GM18502 (cell line): ENCODE measurements around the gene TUBA1C.
"Not testable (repeated sequence)": the region's sequence is repeated elsewhere in the genome, so short reads cannot be mapped to it uniquely, and the experiment has no call there.

Experiments used
- ATAC-seq: cut with Tn5 transposase; IDR thresholded peaks from one replicate; pipeline ENCODE4 v1.9.1; 2021; ENCODE audit warnings: mild to moderate bottlenecking; ENCODE audit not compliant: unreplicated experiment, poor library complexity

The TUBA1C gene

DNA sequence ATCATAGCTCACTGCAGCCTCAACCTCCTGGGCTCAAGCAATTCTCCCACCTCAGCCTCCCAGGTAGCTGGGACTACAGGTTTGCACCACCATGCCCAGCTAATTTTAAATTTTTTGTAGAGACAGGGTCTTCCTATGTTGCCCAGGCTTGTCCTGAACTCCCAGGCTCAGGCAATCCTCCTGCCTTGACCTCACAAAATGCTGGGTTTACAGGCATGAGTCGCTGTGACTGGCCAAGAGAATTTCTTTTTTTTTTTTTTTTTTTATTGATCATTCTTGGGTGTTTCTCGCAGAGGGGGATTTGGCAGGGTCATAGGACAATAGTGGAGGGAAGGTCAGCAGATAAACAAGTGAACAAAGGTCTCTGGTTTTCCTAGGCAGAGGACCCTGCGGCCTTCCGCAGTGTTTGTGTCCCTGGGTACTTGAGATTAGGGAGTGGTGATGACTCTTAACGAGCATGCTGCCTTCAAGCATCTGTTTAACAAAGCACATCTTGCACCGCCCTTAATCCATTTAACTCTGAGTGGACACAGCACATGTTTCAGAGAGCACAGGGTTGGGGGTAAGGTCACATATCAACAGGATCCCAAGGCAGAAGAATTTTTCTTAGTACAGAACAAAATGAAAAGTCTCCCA is 18.0 kb downstream of the TUBA1C start:
- not testable (repeated sequence) for ATAC-seq

DNA sequence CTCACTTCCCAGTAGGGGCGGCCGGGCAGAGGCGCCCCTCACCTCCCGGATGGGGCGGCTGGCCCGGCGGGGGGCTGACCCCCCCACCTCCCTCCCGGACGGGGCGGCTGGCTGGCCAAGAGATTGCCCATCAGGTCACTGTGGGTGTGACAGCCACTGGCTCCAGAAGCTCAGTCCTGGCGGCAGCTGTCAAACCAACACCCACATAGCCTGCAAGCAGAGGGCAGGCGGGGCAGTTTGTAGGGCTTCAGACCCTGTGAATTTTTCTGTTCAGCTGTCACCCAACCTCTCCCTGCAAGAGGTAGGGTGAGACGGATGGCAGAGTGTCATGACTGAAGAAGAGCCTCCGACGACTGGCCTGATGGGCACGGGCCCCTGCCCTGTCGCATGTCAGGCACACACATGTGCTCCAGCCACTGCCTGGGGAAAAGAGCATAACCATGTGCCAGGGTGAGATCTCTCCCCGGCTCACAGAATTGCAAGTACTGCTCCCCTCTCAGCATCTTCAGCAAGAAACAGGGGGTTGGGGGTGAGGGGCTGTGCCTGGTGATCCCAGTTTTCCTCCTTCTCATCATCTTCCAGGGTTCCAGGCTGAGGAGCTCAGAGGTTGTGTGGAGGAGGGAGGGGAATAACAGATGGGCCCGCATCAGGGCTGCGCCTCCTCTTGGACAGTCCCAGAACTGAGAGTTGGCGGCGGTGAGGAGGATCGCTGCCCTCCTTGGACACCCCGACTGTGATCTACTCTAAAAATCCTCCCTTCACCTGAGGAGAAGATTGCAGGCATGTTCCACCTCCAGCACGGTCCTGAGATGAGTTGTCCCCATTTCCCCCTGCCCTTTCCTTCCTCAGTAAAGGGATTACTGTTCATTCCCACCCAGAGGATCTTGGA is 18.9 kb downstream of the TUBA1C start:
- ATAC-seq = no peak

GRCh38 chr12:49284672-49285071 is 19.8 kb downstream of the TUBA1C start:
- ATAC-seq = no peak

DNA sequence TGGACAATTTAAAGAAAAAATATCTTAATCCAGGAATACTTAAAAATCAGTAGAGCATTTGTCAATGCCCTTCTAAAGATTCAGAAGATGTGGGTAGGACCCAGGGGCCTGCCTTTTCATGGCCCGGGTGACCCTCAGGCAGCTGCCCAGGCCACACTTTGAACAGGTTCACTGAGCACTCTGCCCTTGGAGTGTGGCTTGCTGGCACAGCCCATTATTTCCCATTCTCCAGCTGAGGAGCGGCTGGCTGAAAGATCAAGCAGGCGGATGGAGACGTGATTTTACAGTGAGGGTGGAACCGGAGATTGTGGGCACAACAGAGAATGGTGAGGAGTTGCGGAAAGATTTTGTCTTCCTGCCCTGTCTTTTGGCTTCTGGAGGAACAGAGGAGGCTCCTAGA is 23.0 kb downstream of the TUBA1C start:
- no peak for ATAC-seq

- no peak for ATAC-seq
Observed at GRCh38 chr12:49288412-49288853, 23.6 kb downstream of the TUBA1C start.

DNA sequence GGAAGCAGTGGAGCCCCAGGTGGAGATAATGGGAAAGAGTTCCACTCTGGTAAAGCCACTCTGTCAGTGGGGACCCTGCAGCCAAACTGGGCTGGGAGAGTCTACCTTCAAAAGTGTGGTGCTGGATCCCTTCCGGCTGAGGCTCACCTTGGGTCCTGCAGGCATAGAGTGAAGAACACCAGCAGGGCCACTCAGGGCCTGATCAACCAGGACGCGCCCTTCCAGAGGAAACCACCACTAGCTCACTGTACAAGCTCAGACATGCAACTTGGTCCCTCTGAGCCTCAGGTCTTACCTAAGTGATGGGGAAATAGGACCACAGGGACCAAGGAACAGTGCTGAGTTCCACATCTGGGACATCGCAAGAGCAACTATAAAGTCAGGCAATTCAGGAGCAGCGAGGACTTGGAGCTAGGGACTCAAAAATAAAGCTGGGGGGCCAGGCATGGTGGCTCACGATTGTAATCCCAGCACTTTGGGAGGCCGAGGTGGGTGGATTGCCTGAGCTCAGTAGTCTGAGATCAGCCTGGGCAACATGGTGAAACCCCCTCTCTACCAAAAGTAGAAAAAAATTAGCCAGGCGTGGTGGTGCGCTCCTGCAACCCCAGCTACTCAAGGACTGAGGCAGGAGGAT is 24.2 kb downstream of the TUBA1C start:
- ATAC-seq = no peak

DNA sequence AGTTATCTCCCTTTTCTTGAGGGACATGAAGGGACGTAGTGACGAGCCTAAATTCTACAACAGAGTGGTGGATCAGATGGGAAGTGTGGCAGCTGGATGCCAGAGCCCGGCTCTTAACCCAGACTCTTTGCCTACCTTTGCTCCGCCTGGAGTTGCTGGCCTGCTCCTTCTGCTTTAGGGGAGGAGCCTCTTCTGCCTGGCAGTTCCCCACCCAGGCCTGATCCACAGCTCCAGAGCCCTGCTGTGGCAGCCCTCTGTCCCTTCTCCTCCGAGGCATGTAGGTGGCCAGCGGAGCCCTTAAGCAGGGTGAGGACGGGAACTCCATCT is 27.8 kb downstream of the TUBA1C start:
- no peak for ATAC-seq

DNA sequence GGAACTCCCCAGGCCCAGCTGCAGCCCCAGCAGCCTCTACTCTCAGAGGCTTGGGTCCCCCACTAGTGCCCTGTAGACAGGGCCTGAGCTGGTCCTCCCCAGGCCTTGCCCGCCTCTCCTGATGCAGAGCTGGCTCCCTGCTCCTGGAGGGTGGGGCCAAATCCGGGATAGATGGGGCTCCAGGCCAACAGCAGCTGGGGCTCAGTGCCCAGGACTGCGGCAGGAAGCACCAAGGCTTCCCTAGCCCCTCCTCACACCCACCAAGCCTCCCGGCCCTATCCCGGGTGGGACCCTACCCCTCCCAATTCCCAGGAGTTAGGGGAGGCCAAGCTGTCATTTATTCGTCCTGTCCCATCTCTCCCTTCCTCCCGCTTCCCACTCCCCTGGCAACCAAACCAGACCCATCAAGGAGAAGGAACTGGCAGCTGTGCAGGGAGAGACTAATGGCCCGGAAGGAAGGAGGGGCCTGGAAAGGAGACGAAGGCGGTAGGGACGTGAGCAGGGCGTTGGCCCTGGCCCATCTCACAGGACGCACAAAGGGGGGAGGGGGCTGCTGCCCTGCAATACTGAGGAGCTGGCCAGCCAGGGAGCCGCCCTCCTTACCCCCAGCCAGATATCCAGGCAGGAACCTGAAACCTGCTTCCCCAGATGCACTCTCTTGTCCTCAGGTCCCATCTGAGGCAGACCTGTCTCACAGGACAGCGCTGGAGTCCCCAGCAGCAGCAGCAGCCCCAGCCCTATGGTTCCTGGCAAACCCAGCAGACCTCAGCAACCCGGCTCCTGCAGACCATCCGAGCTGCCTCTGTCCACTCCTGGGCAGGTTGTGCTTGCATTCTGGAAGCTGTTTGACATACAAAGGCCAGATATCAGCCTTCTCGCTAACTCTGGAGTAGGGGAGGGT is 28.4 kb downstream of the TUBA1C start:
- no peak for ATAC-seq

DNA sequence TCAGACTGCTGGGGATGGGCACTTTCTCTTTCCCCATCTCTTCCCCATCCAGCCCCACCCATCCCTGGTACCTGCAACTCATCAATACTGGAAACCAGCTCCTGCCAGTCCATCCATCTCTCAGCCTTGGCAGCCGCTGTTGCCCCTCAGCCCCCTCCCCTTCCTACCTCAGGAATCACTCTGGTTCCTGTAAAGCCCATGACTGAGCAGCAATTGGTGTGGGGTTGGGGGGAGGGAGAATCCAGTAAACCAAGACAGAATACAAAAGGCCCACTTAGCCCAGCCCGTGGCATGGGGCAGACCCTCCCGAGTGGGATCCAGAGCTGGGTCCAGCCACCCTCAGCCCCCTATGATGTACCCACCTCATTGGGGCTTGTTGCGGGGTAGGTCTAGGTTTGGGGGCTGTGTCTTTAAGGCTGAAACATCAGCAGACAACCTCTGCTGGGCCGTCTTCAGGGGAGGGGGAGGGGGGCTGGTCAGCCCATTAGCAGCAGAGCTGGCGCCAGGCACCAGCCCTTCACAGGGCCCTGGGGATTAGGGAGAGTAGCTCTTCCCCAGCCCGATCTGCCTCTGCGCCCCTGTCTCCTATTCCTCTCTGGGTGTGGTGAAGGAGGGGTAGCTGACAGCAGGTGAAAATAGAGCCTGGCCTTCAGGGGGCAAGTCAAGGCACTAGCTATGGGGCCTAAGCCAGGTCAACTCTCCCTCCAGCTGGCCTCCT is 29.4 kb downstream of the TUBA1C start:
- no peak for ATAC-seq

DNA sequence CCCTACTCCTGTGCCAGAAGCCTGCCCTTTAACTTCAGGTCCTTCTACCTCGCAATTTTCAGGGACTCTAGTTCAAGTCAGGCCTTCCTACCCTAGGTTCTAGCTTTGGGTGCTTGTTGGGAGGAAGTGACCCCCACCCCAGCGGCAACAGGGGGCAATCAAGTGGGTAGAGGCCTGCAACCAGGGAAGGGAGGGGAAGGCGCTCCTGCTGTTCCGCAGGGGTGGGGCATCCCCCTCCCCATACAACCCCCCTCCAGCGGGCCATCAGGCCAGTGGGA is 29.9 kb downstream of the TUBA1C start:
- ATAC-seq = no peak

GRCh38 chr12:49295082-49295936 is 30.4 kb downstream of the TUBA1C start, which contains the start of gene PRPH:
Gene PRPH, plus strand, starts transcription at chr12:49295147. Its CDS starts 54 bp downstream, at chr12:49295201.
- no peak for ATAC-seq

DNA sequence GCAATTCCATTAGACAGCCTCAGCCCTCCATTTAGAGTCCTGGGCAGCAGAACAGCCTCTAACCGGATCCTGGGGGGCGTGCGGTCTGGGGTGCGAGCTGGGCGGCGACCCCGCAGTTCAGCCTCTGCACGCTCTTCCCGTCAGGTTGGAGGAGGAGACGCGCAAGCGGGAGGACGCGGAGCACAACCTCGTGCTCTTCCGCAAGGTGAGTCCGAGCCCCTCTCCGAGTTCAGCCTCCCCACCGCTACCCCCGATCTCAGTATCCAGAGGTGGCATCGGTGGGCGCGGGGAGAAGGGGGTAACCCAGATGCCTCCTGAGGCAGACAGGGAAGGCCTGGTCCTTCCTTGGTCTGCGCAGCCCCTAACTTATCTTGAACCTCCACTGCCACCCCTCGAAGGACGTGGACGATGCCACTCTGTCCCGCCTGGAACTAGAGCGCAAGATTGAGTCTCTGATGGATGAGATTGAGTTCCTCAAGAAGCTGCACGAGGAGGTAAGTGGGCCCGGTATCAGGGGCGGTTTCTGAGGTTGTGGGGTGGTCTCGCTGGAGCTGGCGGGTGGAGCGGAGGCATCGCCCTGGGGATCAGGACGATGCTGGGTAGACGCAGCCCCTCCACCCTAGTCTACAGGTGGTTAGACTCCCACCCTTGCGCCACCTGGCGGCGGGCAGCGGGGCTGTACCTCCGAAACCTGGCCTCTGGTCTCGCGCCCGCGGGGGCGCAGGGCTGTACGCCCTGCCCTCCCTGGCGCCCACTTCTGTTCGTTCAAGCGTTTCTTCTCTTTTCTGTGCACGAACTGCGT is 31.4 kb downstream of the TUBA1C start:
- ATAC-seq = no peak

- ATAC-seq = no peak
Observed at GRCh38 chr12:49296836-49297694, 32.2 kb downstream of the TUBA1C start.

- no peak for ATAC-seq
Observed at GRCh38 chr12:49297695-49298060, 32.8 kb downstream of the TUBA1C start.

- no peak for ATAC-seq
Observed at GRCh38 chr12:49298160-49298559, 33.3 kb downstream of the TUBA1C start.

DNA sequence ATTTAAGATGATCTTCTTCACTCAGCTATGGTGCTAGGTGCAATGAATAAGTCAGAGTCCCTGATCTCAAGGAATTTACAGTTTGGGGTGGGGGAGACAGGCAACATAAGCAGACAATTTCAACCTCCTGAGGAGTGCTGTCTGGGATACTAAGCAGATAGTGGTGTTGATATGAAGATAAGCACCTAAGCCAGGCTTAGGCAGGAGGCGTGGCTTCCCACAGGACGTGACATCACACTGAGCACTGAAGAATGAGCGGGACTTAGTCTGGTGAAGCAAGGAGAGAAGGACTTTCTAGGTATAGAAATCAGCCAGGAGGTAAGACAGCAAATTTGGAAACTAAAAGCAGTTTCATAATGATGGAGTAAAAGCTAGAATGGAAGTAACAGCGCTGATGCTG is 36.9 kb downstream of the TUBA1C start:
- no peak for ATAC-seq

GRCh38 chr12:49304161-49304560 is 39.3 kb downstream of the TUBA1C start:
- ATAC-seq = no peak
